ENCODE results near the gene RNF31. TPM values are rescaled to one million over a fixed set of nuclear protein-coding genes. Genes with fewer than 3 reads are reported as not detected.

The RNF31 gene
- total and polyA plus RNA-seq, 2 of the 13 experiments (the other 11 are each of a cell fraction or from before 2014, with no cell fraction given): 48.2 to 86.8 TPM

GRCh38 chr14:24195186-24196070 is 48.1 kb downstream of the RNF31 start, which contains the start of gene TM9SF1 (continued):
- TF ChIP-seq DZIP1 (CRISPR knock-in tag; IDR thresholded peaks at IDR 0.05) (peak; percentile 99), ZNF780A (CRISPR knock-in tag; IDR thresholded peaks at IDR 0.05) (no peak), RCOR2 (CRISPR knock-in tag; IDR thresholded peaks at IDR 0.05) (peak; percentile 80; the same call in 1 of the 2 replicates), PHB2 (IDR thresholded peaks at IDR 0.05; ENCODE audit: partially characterized antibody) (no peak), PHF21A (CRISPR knock-in tag; IDR thresholded peaks at IDR 0.05) (no peak), HBP1 (CRISPR knock-in tag; IDR thresholded peaks at IDR 0.05; ENCODE audit: low read depth) (peak; percentile 98), PBX2 (CRISPR knock-in tag; IDR thresholded peaks at IDR 0.05) (peak; percentile 48), MTF2 (CRISPR knock-in tag; IDR thresholded peaks at IDR 0.05; ENCODE audit: borderline replicate concordance) (peak; percentile 7; the same call in 1 of the 2 replicates), RARG (CRISPR knock-in tag; IDR thresholded peaks at IDR 0.05; ENCODE audit: low read depth) (peak; percentile 99), THAP8 (CRISPR knock-in tag; IDR thresholded peaks at IDR 0.05; ENCODE audit: borderline replicate concordance) (peak; percentile 99), ZSCAN30 (CRISPR knock-in tag; IDR thresholded peaks at IDR 0.05) (no peak), ZNF775 (CRISPR knock-in tag; IDR thresholded peaks at IDR 0.05; ENCODE audit: borderline replicate concordance) (peak; percentile 98), ZNF629 (CRISPR knock-in tag; conservative IDR thresholded peaks at IDR 0.05) (peak; percentile 45), ZNF777 (CRISPR knock-in tag; IDR thresholded peaks at IDR 0.05) (peak; percentile 96), PCBP2 (optimal IDR thresholded peaks at IDR 0.05; ENCODE audit: low read depth, low read length, poor library complexity, severe bottlenecking) (no peak), REL (CRISPR knock-in tag; conservative IDR thresholded peaks at IDR 0.05) (no peak), PATZ1 (CRISPR knock-in tag; IDR thresholded peaks at IDR 0.05) (peak; percentile 95), GMEB1 (CRISPR knock-in tag; IDR thresholded peaks at IDR 0.05; ENCODE audit: borderline replicate concordance) (peak; percentile 98)

Data from HepG2 (cell line).